SKM-1 treated with dmso at 0.1 percent for 144 hours (cell line): ENCODE measurements around the gene PKHD1.
"Not testable (repeated sequence)": the region's sequence is repeated elsewhere in the genome, so short reads cannot be mapped to it uniquely, and the experiment has no call there.

ENCODE experiments used
- DNase-seq: peaks from one replicate; lab custom pipeline; 2025; ENCODE audit not compliant: unreplicated experiment; lab: John Stamatoyannopoulos, UW

The PKHD1 gene

DNA sequence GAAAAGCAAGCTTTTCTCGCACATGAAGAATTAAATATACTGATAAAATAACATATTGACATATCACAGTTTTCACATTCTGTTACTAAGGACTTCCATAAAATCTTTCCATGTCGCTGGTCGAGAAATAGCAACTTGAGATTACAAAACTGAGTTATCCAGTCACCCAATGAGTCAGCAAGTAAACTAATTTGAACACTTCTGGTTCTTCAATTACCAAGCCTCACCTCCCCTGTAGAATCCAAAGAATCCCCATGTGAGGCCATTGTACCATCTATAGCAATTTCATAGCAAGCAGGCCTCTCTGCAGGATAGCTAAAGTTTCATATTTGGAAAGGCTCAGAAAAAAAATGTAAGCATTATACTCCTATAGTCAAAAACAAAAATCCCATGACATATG is 87.3 kb downstream of the PKHD1 start:
- no peak for DNase-seq

DNA sequence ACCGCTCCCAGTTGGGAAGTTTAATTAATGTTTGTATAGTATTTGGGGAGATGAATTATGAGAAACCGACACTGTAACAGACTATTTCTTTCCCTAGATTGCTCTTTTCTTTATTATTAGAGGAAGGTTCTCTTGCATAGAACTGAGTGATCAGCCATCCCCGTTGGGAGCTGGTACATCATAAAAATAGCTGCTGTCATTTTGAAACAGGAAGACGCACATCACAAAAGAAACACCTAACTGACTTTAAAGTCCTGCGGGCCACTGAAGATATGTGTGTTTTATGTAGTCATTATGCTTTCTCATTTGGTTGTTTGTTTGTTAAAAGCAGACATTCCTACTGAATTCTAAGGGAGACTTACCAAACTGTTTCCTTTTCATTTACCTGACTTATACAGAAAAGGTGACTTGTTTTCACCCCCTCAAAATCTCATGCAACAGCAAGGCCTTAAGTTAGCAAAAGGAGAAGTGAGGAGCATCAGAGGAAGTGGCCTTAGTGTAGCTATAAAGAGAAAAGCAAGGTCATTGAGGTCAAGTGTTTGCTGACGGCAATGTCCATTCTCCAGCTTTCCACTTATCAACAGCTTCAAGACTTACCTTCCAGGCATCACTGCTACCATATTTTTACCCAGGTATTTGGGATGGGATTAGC is 91.0 kb downstream of the PKHD1 start:
- peak; percentile 80 for DNase-seq

DNA sequence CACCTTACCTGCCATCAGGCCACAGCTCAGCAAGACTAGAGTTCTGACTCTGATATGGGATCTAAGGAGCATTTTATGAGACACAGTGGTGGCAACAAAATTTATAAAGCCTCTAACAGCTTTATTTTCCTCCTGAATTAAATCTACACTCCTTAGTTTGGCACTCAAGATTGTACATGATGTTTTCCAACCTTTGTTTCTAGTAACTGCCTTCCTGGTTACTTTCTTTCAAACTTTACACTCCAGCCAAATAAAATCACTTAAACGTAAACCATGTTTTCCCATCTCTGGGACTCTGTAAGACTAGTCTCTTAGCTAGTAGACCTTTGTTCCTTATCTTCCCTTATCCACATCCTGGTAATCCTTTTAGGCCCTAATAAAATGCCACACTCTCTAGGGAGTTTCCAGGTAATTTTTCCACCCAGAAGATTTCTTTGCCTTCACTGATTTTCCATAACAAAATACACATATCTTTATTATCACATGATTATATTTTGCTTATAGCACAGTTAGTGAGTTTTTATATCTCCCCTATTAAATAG is 92.1 kb downstream of the PKHD1 start:
- no peak for DNase-seq

DNA sequence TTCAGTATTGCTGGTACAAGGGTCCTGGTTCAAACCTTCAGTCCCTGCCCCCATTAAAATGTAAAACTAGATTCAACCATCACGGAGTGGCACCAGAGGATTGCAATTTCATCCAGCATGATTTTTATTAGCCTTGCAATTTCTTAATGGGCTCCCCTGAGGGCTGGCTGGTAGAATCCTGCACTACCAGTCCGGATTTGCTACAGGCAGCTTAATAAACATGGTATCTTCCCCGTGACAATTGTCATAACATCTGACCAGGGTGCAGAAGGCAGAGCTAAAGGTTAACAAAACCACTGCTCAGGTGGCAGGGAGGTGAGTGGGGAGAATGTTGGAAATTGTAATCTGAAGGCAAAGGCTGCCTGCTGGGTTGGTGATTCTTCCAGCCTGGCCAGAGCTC is 94.5 kb downstream of the PKHD1 start:
- no peak for DNase-seq

DNA sequence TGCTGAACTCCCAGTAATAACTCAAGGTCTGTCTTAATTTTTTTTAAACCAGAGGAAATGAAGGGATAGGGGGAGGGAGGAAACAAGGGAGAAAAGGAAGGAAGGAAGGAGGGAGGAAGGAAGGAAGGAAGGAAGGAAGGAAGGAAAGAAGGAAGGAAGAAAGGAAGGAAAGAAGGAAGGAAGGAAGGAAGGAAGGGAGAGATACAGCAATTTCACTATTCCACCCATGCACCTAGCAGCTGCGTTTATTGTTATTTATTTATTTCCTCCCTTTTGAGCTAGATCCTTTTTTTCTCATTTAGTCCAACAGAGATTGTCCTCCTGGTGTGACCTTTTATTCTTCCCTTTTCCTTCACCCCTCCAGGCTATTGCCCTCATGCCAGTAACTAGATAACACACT is 97.6 kb downstream of the PKHD1 start:
- DNase-seq: no peak

DNA sequence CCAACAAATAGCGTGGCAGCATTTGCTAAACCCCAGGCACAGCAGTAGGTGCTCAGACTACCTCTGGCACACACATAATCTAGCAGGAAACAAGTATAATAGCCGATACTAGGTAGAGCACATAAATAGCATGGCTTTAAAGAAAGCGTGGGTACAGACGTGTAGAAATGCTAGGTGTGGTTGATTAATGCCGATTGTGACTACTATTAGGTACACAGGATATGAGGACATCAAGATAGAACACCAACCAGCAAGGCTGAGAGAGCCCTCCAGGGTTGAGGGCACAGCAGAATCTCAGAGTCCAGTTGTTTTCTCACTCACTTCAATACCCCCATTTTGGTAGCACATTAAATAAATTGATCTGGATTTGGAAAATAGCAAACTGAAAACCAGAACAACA is 100.5 kb downstream of the PKHD1 start:
- DNase-seq: no peak

DNA sequence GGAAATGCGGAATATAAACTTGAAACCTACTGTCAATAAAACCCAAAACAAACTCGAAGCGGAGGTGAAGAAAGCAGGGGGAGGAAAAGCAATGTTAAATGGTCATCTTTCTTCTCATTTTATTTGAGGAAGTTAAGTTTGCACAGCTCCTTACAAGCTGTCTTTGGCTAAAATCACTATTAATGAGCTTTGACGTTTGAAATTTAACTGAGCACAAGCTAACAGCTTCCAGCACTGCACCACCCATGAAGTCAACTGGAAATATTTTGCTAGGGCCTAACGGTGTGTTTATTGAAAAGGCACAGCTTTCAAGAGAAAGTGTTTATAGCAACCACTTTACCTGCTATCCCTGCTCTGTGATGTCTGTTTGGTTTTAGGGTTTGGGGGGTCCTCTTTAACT is 103.8 kb downstream of the PKHD1 start:
- DNase-seq: peak; percentile 36

DNA sequence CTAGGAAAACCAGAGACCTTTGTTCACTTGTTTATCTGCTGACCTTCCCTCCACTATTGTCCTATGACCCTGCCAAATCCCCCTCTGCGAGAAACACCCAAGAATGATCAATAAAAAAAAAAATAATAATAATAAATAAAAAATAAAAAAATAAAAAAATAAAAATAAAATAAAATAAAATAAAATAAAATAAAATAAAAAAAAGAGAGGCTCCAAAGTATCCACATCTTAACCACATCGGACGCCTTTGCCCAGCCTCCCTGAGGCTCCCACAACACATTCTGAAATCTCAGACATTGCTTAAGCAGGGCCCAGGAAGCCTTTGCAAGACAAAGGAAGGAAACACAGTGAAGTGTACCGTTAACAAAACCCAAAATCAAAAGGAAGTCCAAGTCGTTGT is 104.7 kb downstream of the PKHD1 start:
- not testable (repeated sequence) for DNase-seq

DNA sequence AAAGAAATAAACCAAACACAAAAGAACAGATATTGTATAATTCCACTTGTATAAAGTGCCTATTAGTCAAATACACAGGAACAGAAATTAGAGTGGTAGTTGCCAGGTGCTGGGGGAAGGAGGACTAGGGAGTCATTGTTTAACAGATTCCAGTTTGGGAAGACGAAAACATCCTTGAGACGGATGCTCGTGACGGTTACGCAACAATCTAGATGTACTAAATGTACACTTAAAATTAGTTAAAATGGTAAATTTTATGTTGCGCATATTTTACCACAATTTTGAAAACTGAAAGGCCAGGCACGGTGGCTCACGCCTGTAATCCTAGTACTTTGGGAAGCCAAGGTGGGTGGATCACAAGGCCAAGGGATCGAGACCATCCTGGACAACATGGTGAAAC is 111.0 kb downstream of the PKHD1 start:
- no peak for DNase-seq

DNA sequence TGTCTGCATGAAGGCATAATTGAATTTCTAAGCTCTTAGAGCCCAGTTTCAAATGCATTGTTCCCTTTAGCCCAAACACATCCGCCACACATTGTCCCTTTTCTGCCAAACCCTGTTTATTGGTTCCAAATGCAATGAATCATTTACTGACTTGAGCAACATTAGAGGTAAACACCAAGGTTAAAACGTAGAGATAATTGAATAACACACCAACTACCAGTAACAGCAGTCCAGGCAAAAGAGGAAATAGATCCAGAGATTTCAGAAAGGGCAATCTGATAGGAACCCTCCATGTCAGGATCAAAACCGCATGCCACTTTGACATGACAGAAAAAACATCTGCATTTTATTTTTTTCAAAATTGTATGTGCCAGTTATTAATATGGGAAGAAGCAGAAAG is 114.8 kb downstream of the PKHD1 start:
- no peak for DNase-seq

DNA sequence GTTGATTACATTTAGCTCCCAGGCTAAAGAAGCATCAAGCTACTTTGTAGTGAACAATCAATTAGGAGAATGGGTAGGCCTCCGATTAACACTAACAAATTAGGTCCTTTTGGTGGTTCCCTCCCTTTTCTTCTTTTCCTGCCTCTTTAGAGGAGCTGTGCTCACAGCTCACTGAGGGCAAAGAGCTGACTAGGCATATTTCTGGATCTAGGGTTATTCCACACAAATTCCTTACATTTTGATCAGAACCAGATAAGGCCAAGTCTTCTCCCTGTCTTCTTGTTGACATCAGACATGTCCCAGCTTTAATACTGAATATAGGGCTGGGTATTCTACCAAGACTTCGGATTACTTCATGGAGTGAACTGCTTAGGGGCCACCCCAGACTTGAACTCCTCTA is 119.1 kb downstream of the PKHD1 start:
- no peak for DNase-seq

DNA sequence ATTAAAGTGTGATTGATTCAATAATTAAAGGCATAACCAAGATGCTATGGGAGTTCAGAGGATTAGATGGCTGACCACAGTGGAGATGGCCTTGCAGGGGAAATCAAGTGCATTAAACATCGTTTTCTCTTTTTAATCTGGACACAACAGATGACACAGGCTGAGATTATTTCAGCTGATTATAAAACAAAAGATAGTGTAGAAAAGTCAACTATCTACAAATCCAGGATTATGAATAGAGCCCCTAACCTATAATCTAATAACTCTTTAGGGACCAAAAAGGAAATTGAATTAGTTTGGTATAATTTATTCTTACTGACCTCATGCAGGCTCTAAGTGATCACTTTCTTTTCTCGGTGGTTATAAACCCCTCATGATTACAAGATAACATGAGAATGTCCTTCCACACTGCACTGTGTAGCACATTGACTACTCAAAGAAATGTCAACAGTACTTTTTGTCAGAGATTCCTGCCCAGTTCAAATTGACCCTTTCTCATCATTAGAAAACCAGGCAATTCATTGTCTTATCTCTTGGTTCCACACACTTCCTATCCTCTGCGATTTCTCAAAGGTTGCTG is 122.1 kb downstream of the PKHD1 start:
- no peak for DNase-seq

DNA sequence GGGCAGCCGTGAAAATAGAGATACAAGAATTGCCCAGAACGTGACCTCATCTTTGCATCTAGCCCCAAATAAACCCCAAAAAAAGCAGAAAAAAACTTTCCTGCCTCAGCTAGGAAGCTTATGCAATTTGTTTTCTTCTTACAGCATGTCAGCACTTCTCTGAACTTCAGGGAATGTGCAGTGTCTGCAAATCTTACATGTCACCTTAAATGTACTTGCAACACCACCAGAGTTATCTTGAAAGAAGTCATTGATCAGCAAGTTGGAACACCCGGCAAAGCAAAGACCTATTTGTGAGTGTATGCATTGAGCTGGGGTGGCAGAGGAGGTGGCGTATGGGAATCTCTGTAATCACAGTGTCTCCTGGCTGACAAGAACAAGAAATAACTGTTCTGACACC is 123.4 kb downstream of the PKHD1 start:
- no peak for DNase-seq

DNA sequence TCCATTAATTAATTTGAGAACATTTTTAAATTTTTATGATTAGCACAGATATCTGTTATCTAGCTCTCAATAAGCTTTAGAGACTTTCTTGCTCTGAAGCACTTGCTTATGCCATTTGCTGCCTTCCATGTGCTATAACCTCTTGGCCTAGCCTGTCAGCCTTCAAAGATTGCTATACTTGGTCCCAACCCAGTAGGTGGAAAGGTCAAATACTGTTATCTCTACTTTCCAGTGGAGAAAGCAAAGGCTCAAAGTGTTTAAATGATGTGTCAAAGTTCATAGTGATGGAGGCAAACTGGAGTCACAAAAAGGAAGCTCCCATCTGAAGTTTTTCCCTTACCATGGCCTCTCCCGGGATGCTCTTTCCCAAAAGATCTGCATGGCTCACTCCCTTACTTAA is 125.1 kb downstream of the PKHD1 start:
- no peak for DNase-seq

DNA sequence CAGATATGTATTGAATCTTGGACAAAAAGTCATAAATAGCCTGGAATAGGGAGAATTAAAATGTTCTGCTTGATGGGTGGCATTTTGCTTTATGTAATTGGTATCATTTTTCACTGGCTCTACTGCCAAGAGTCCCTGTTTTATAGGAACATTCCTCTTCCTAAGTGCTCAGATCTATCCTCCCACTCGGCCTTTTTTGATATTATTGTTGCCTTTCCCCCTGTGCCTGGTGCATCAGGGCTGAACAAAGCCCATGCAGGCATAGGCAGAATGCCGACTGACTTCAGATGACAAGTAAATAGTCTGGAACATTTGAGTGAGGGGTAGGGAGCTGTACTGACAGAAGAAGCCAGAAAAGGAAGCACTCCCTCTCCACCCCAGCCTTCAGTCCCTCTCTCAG is 127.0 kb downstream of the PKHD1 start:
- no peak for DNase-seq

DNA sequence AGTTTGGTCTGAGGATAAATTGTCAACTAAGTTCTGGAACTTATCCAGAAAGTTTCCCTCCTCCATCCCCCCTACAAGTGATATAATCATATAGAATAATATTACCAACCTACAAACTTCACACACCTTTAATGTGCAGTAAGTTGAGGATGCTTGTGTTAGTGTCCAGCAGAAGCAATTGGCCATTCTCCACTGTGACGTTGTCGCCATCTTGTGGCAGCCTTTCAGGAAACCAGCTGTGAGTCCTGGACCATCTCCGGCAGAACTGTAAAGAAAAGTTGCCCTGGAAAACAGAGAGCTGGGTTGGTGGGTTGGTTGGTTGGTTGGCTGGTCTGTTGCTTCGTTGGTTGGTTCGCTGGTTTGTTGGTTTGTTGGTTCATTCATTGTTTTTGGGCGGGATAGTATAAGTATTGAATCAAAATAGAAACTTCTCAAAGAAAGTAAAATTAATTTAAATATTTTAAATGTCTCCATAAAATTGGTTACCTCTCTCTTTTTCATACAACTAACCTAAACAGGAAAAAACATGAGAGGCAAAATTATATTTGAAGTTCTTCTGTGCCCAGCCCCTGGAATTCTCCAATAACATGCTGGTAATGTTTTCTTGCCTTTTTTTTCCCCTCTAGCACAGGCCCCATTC is 127.5 kb downstream of the PKHD1 start:
- peak; percentile 50 for DNase-seq

DNA sequence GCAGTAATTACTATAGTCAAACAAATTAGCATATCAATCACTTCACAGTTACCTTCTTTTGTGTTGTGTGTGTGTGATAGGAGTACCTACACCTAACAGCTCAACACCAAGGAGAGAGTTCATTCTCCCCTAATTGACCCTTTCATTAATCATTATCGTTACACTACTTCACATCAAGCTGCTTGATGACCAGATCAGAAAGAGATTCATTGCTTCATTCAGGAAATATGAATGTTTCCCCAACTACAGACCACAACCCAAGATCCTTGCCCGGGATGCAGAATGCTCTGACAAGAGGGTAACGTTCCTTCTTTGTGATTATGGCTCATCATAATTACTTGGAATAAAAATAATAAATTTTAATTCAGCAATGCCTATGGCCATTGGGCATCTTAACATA is 132.7 kb downstream of the PKHD1 start:
- DNase-seq: no peak

DNA sequence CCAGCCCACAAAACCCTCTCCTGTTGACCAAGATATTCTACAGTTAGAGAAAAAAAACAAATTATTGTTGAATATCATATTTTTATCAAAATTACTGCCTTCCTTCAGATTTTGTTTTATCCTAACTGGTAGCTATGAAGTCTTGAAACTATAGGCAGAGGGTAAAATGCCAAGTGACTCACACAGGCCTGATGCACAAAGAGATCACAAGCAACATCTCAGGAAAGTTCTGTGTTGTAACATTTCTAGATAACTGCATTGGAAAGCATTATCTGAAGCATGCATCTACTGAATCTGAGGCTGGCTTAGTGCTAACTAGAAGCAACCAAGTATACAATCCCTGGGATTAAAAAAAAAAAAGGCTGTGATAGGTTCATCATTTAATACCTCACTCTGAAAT is 134.2 kb downstream of the PKHD1 start:
- DNase-seq: no peak

DNA sequence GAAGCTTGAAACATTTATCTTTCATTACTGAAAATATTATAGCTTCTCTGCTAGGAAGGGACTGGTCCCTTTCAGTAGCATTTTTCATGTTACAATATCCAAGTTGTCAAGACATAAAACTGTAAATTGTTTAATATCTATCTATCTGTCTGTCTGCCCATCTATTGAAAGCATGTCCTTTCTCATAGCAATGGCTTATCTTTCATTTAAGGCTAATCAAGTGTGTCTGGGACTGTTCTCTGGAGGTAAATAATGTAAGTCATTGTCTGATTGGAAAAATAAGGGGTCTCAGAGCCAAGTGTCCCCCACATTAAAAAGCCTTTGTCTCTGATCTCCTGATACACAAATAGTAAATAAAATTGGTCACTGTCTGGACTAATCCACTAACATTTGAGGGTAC is 135.5 kb downstream of the PKHD1 start:
- DNase-seq: no peak

DNA sequence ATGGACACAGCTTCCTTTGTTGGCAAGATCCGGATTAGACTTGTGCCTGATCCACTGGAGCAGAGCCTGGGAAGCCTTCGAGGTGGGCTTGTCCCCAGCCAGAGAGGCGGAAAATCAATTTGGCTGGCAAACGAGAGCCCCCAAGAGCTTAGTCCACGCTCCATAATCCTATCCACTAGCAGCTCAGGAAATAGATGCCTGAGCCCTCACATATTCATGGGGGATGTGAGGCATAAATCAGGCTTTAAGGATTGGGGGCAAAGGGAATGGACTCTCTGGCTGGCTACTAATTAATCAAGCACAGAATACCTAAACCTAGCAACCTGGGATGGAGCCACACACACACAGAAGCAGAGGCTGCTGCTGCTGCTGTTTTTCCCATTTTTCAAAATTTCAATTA is 137.9 kb downstream of the PKHD1 start:
- DNase-seq: no peak

DNA sequence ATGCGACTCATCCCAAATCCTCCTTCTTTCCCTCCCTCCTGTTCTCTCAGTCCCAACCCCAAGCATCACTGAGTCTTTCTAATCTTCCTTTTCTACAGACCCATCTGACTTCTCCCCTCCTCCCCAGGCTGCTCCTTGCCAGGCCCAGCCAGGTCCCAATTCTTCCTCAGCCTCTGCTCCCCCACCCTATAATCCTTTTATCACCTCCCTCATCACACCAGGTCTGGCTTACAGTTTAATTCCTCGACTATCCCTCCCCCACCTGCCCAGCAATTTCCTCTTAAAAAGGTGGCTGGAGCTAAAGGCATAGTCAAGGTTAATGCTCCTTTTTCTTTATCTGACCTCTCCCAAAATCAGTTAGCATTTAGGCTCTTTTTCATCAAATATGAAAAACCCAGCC is 147.7 kb downstream of the PKHD1 start:
- not testable (repeated sequence) for DNase-seq

DNA sequence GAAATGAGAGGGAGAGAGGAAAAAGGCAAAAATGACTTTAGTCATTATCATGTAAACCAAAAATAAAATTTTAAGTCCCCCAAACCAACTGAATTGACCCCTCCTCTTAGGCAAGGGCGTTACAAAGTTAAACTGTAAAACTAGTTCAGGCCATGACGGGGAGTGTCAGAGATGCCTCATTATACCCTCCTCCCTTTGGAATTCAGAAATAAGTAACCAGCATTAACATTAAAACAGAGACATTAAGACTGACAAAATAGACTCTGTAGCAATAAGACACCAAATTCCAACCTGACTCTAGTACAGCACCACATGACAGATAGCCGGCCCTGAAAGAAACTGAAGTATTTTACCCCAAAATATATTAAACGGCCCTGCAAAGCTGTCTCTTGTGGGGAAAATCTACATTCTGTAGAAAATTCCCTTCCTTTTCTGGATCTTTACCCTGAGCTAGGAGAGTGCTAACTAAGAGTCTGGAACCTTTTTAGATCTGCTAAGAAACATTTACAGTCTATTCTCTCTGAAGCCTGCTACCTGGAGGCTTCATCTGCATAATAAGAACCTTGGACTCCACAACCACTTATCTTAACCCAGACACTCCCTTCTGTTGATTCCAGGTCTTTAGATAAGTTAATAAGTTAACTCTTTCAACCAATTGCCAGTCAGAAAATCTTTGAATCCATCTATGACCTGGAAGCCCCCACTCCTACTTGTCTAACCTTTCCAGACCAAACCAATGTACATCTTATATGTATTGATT is 150.7 kb downstream of the PKHD1 start:
- DNase-seq: no peak
